ENCODE measurements around the gene AKR1B1.
A peak's percentile ranks its signal among the peaks of the same experiment; 100 is the strongest.

The AKR1B1 gene

GRCh38 chr7:134440476-134440875 is 18.4 kb downstream of the AKR1B1 start:
- no peak for DNase-seq (ENCODE audit: extremely low read depth, low read depth)
- no peak for TF ChIP-seq CTCF (IDR thresholded peaks at IDR 0.05; ENCODE audit: low read depth, low read length)

- no peak for DNase-seq (ENCODE audit: extremely low read depth, low read depth)
- no peak for TF ChIP-seq CTCF (IDR thresholded peaks at IDR 0.05; ENCODE audit: low read depth, low read length)
Observed at GRCh38 chr7:134440067-134440466, 18.8 kb downstream of the AKR1B1 start.

- TF ChIP-seq CTCF (IDR thresholded peaks at IDR 0.05; ENCODE audit: low read depth, low read length) = no peak
Observed at GRCh38 chr7:134438946-134439345, 20.0 kb downstream of the AKR1B1 start.

GRCh38 chr7:134435161-134435920 is 23.6 kb downstream of the AKR1B1 start:
- no peak for DNase-seq (ENCODE audit: extremely low read depth, low read depth)

More at GRCh38 chr7:134438946-134439345, 20.0 kb downstream of the AKR1B1 start:
- no peak for DNase-seq (ENCODE audit: extremely low read depth, low read depth)

GRCh38 chr7:134434701-134435100 is 24.2 kb downstream of the AKR1B1 start:
- DNase-seq (ENCODE audit: extremely low read depth, low read depth) = no peak
- no peak for TF ChIP-seq CTCF (IDR thresholded peaks at IDR 0.05; ENCODE audit: low read depth, low read length)

More at GRCh38 chr7:134435161-134435920, 23.6 kb downstream of the AKR1B1 start:
- no peak for TF ChIP-seq CTCF (IDR thresholded peaks at IDR 0.05; ENCODE audit: low read depth, low read length)

GRCh38 chr7:134433430-134433829 is 25.5 kb downstream of the AKR1B1 start:
- no peak for DNase-seq (ENCODE audit: extremely low read depth, low read depth)
- no peak for TF ChIP-seq CTCF (IDR thresholded peaks at IDR 0.05; ENCODE audit: low read depth, low read length)

- TF ChIP-seq CTCF (IDR thresholded peaks at IDR 0.05; ENCODE audit: low read depth, low read length) = peak; percentile 55
Observed at GRCh38 chr7:134432296-134433152, 26.4 kb downstream of the AKR1B1 start.

More at GRCh38 chr7:134432296-134433152, 26.4 kb downstream of the AKR1B1 start:
- DNase-seq (ENCODE audit: extremely low read depth, low read depth) = peak; percentile 87

Data from AG09319 (cell line).